Keratinocyte (primary cell): ENCODE measurements around the gene PTPN18.

Experiments used
- CTCF ChIP-seq, 3 experiments: IDR thresholded peaks in 1 of 3; conservative IDR thresholded peaks in 1 of 3; optimal IDR thresholded peaks in 1 of 3; 2 replicates in 2 of 3; 3 replicates in 1 of 3; pipeline versions ENCODE3 to v1.5.1; 2011; ENCODE audit warnings: low read length in 3 of 3, mild to moderate bottlenecking in 3 of 3, moderate library complexity in 2 of 3, control low read depth in 1 of 3, inconsistent platforms in 1 of 3; ENCODE audit not compliant: insufficient read depth in 2 of 3; ENCODE audit errors: extremely low read depth in 1 of 3
- EZH2 ChIP-seq: IDR thresholded peaks from one replicate; pipeline ENCODE4 v1.6.1; 2012; ENCODE audit warnings: inconsistent platforms, mild to moderate bottlenecking, low read length, moderate library complexity

GRCh38 chr2:130349174-130349573 is 6.7 kb upstream of the PTPN18 start:
- no peak for TF ChIP-seq CTCF (optimal IDR thresholded peaks at IDR 0.05 in 1 of 3, IDR thresholded peaks at IDR 0.05 in 1 of 3, conservative IDR thresholded peaks at IDR 0.05 in 1 of 3; ENCODE audit: extremely low read depth in 1 of 3, insufficient read depth in 2 of 3, low read length in 3 of 3)
- TF ChIP-seq EZH2, result no peak
